ENCODE measurements around the gene GNAT1. TPM values are rescaled to one million over a fixed set of nuclear protein-coding genes. Genes with fewer than 3 reads are reported as not detected.

Gene GNAT1
- total RNA-seq, 1 experiment from 2014 or later = not detected

GRCh38 chr3:50156549-50157493 is 34.6 kb upstream of the GNAT1 start:
- Histone ChIP-seq H3K4me3 (ENCODE audit: insufficient read depth, low read depth, low read length) (peak overlapping the region; percentile 73), H3K36me3 (replicated peaks; ENCODE audit: control insufficient read depth, insufficient read depth, low read length) (peaks cover 5% of the 10 kb centered on the region), H3K27me3 (ENCODE audit: control insufficient read depth, insufficient read depth, low read length) (peaks cover 17% of the 10 kb centered on the region)
- peak; percentile 91 for DNase-seq

GRCh38 chr3:50157827-50158529 is 33.4 kb upstream of the GNAT1 start:
- H3K27me3 ChIP-seq (ENCODE audit: control insufficient read depth, insufficient read depth, low read length) = peaks cover 17% of the 10 kb centered on the region
- no peak overlapping the region for H3K4me3 ChIP-seq (ENCODE audit: insufficient read depth, low read depth, low read length)
- no peak for DNase-seq
- H3K36me3 ChIP-seq (replicated peaks; ENCODE audit: control insufficient read depth, insufficient read depth, low read length) = peaks cover 7% of the 10 kb centered on the region

- H3K4me3 ChIP-seq (ENCODE audit: insufficient read depth, low read depth, low read length) = no peak overlapping the region
- peaks cover 8% of the 10 kb centered on the region for H3K36me3 ChIP-seq (replicated peaks; ENCODE audit: control insufficient read depth, insufficient read depth, low read length)
- DNase-seq = no peak
- peaks cover 14% of the 10 kb centered on the region for H3K27me3 ChIP-seq (ENCODE audit: control insufficient read depth, insufficient read depth, low read length)
Observed at GRCh38 chr3:50158530-50159146, 32.8 kb upstream of the GNAT1 start.

GRCh38 chr3:50160561-50160983 is 30.8 kb upstream of the GNAT1 start:
- H3K36me3 ChIP-seq (replicated peaks; ENCODE audit: control insufficient read depth, insufficient read depth, low read length) = peaks cover 10% of the 10 kb centered on the region
- no peak overlapping the region for H3K4me3 ChIP-seq (ENCODE audit: insufficient read depth, low read depth, low read length)
- DNase-seq = no peak
- H3K27me3 ChIP-seq (ENCODE audit: control insufficient read depth, insufficient read depth, low read length) = peaks cover 5% of the 10 kb centered on the region

- peaks cover 10% of the 10 kb centered on the region for H3K36me3 ChIP-seq (replicated peaks; ENCODE audit: control insufficient read depth, insufficient read depth, low read length)
- no peaks in the 10 kb centered on the region for H3K27me3 ChIP-seq (ENCODE audit: control insufficient read depth, insufficient read depth, low read length)
- DNase-seq = no peak
- no peak overlapping the region for H3K4me3 ChIP-seq (ENCODE audit: insufficient read depth, low read depth, low read length)
Observed at GRCh38 chr3:50161320-50161719, 30.1 kb upstream of the GNAT1 start.

- Histone ChIP-seq H3K4me3 (ENCODE audit: insufficient read depth, low read depth, low read length) (no peak overlapping the region), H3K27me3 (ENCODE audit: control insufficient read depth, insufficient read depth, low read length) (no peaks in the 10 kb centered on the region), H3K36me3 (replicated peaks; ENCODE audit: control insufficient read depth, insufficient read depth, low read length) (peaks cover 10% of the 10 kb centered on the region)
- DNase-seq = no peak
Observed at GRCh38 chr3:50162034-50162883, 29.2 kb upstream of the GNAT1 start.

- Histone ChIP-seq H3K4me3 (ENCODE audit: insufficient read depth, low read depth, low read length) (no peak overlapping the region), H3K27me3 (ENCODE audit: control insufficient read depth, insufficient read depth, low read length) (no peaks in the 10 kb centered on the region), H3K36me3 (replicated peaks; ENCODE audit: control insufficient read depth, insufficient read depth, low read length) (peaks cover 10% of the 10 kb centered on the region)
- no peak for DNase-seq
Observed at GRCh38 chr3:50163572-50164455, 27.6 kb upstream of the GNAT1 start.

- no peak for DNase-seq
- H3K4me3 ChIP-seq (ENCODE audit: insufficient read depth, low read depth, low read length) = no peak overlapping the region
- peaks cover 6% of the 10 kb centered on the region for H3K36me3 ChIP-seq (replicated peaks; ENCODE audit: control insufficient read depth, insufficient read depth, low read length)
- H3K27me3 ChIP-seq (ENCODE audit: control insufficient read depth, insufficient read depth, low read length) = no peaks in the 10 kb centered on the region
Observed at GRCh38 chr3:50164481-50164880, 26.9 kb upstream of the GNAT1 start.

- H3K27me3 ChIP-seq (ENCODE audit: control insufficient read depth, insufficient read depth, low read length) = no peaks in the 10 kb centered on the region
- DNase-seq = no peak
- H3K36me3 ChIP-seq (replicated peaks; ENCODE audit: control insufficient read depth, insufficient read depth, low read length) = peaks cover 6% of the 10 kb centered on the region
- no peak overlapping the region for H3K4me3 ChIP-seq (ENCODE audit: insufficient read depth, low read depth, low read length)
Observed at GRCh38 chr3:50164984-50165909, 26.2 kb upstream of the GNAT1 start.

GRCh38 chr3:50165910-50166538 is 25.4 kb upstream of the GNAT1 start:
- Histone ChIP-seq H3K27me3 (ENCODE audit: control insufficient read depth, insufficient read depth, low read length) (no peaks in the 10 kb centered on the region), H3K36me3 (replicated peaks; ENCODE audit: control insufficient read depth, insufficient read depth, low read length) (peaks cover 6% of the 10 kb centered on the region), H3K4me3 (ENCODE audit: insufficient read depth, low read depth, low read length) (no peak overlapping the region)
- DNase-seq = peak; percentile 78

GRCh38 chr3:50166620-50167019 is 24.8 kb upstream of the GNAT1 start:
- Histone ChIP-seq H3K27me3 (ENCODE audit: control insufficient read depth, insufficient read depth, low read length) (no peaks in the 10 kb centered on the region), H3K36me3 (replicated peaks; ENCODE audit: control insufficient read depth, insufficient read depth, low read length) (peaks cover 5% of the 10 kb centered on the region), H3K4me3 (ENCODE audit: insufficient read depth, low read depth, low read length) (no peak overlapping the region)
- no peak for DNase-seq

All from H7 (cell line).